Coronary artery (tissue), 2 donors: ENCODE data around the gene SLC43A1.

Source experiments
- DNase-seq: peaks from one replicate; pipeline ENCODE4 v3.0.0-alpha.2; 2017; ENCODE audit warnings: low spot score
- H3K27ac ChIP-seq, 2 donors: fragments of 200-600 bp; sonication (generic); one replicate each; pipeline ENCODE4 v1.5.1; 2016 to 2019
- H3K4me3 ChIP-seq: fragments of 200-600 bp; sonication (generic); 2 replicates; pipeline ENCODE4 v1.5.1; 2016; ENCODE audit warnings: mild to moderate bottlenecking, moderate library complexity
- TF ChIP-seq, protein P1 (sequence below): fragments of 200-600 bp; sonication (generic); IDR thresholded peaks from one replicate; pipeline ENCODE4 v1.5.1; 2019; ENCODE audit warnings: antibody characterized with exemption

The SLC43A1 gene

DNA sequence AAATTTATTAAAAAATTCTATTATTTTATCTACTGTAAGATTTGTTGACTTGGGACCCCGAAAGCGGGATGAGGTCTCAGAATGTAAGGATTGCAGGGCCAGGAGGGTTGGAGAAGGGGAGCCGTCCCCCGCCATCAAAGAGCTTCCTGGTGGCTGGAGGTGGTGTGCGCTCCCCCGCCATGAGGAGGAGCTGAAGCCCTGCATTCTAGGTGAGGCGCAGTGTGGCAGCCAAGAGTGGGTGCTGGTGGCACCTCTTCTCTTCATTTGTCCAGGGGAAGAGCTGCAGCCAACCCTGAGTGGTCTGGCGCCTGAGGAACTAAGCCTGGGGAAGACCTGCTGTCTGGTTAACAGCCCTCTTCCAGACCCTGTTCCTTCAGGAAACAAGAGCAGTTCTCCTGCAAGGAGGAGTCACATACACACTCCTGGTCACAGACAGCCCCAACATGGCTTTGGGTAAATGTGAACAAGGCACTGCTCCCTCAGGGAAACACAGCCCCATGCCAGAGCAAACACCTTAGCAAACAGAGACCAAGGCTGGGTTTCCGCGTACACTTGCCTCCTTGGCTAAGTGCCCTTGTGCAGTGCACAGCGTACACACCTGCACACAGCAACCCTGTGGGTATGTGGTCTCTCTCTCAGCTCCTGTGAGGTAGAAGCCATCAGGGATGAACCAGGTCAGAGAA lies 37.9 kb downstream of the SLC43A1 start:
- DNase-seq, result no peak
- TF ChIP-seq, protein P1, sequence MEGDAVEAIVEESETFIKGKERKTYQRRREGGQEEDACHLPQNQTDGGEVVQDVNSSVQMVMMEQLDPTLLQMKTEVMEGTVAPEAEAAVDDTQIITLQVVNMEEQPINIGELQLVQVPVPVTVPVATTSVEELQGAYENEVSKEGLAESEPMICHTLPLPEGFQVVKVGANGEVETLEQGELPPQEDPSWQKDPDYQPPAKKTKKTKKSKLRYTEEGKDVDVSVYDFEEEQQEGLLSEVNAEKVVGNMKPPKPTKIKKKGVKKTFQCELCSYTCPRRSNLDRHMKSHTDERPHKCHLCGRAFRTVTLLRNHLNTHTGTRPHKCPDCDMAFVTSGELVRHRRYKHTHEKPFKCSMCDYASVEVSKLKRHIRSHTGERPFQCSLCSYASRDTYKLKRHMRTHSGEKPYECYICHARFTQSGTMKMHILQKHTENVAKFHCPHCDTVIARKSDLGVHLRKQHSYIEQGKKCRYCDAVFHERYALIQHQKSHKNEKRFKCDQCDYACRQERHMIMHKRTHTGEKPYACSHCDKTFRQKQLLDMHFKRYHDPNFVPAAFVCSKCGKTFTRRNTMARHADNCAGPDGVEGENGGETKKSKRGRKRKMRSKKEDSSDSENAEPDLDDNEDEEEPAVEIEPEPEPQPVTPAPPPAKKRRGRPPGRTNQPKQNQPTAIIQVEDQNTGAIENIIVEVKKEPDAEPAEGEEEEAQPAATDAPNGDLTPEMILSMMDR, result no peak

DNA sequence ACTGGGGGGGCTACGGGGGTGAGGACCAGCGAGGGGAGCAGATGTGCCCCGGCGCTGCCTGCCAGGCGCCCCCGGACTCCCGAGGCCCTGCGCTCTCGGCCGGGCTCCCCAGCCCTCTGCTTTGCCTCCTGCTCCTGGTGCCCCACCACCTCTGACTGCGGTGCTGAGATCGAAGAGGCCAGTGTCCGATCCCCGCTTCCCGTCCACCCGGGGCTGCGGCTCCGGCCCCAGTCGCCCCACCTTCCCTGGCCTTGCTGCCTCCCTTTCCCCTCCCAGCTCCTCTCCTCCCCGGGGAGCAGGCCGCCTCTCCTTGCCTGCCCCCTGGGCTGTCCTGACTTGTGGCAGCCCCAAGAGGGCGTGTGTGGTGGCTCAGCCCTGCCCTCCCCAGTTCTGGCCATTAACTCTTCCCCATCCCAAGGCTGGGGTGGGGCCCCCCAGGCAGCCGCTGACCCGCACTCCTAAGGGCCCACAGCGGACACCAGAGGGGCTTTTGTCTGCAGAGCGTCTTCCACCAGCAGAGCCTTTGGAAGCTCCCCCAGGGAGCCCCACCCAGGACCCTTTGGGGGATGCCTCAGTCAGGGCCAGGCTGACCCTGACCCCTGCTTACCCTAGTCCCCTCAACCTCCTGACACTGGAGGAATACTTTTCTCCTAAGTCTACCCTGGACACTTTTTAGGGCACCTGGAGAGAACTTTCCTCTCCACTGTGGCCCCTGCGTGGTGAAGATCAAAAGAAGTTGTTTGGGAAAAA lies 38.6 kb downstream of the SLC43A1 start:
- Histone ChIP-seq H3K4me3 (peak overlapping the region; percentile 79), H3K27ac (no peak overlapping the region)
- DNase-seq, result no peak
- TF ChIP-seq, protein P1, result peak; percentile 39

More for the DNA sequence above, 37.9 kb downstream of the SLC43A1 start:
- Histone ChIP-seq H3K4me3 (no peak overlapping the region), H3K27ac (no peak overlapping the region)

DNA sequence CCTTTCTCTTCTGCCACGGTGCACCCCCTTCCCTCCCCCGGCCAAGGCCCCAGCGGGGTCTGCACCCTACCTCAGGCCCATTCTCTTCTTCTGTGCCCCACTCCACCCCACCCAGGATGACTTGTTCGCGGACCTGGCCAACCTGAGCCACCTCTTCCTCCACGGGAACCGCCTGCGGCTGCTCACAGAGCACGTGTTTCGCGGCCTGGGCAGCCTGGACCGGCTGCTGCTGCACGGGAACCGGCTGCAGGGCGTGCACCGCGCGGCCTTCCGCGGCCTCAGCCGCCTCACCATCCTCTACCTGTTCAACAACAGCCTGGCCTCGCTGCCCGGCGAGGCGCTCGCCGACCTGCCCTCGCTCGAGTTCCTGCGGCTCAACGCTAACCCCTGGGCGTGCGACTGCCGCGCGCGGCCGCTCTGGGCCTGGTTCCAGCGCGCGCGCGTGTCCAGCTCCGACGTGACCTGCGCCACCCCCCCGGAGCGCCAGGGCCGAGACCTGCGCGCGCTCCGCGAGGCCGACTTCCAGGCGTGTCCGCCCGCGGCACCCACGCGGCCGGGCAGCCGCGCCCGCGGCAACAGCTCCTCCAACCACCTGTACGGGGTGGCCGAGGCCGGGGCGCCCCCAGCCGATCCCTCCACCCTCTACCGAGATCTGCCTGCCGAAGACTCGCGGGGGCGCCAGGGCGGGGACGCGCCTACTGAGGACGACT lies 39.3 kb downstream of the SLC43A1 start:
- TF ChIP-seq, protein P1, result no peak
- H3K4me3 ChIP-seq, result peak overlapping the region; percentile 79
- H3K27ac ChIP-seq, result no peak overlapping the region
- no peak for DNase-seq

DNA sequence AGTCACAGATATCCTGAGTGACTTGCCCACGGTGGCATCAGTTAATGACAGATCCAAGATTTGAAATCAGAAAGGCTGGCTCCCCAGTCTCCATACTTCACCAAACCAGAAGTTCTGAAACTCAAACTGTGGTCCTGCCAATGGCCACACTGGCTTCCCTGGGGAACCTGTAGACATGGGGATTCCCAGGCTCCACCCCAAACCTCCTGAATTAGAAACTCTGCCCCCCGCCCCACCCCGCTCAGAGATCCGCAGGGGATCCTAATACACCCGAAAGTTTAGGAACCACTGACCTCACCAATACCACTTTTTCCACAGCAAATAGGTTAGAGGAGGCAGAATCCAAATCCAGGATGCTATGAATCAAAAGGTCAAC lies 39.8 kb downstream of the SLC43A1 start:
- DNase-seq, result no peak
- Histone ChIP-seq H3K27ac (no peak overlapping the region), H3K4me3 (peak overlapping the region; percentile 79)
- TF ChIP-seq, protein P1, result no peak

DNA sequence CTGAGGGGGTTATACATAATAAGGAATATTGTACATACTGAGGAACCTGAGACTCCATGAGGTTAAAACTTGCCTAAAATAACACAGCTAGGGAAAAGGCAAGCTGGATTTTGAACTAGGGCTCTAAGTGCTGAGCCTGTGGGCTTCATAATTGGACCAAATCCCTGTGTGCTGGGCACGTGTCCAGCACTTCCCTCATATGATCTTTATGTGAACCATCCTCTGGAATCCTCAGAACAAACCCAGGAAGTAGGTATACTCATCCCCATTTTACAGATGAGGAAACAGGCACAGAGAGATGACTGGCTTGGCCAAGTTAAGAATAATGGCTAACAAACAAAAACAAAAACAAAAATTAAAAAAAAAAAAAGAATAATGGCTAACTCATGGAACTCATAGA lies 40.3 kb downstream of the SLC43A1 start:
- TF ChIP-seq, protein P1, result no peak
- DNase-seq, result no peak
- H3K4me3 ChIP-seq, result no peak overlapping the region
- no peak overlapping the region for H3K27ac ChIP-seq

DNA sequence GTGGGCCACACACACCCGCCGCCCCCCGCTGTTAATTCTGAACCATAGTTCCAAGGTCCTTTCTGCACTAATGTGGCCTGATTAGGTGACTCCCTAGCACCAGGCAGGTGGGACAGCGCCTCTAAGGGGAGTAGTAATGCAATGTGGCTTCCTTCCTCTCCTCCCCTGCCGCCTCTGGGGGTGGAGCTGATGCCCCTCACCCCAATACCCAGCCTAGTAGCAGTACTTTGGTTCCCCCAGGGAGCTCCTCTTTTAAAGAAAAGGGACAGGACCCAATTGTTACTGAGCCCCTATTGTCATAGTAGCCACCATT lies 40.7 kb downstream of the SLC43A1 start:
- no peak overlapping the region for H3K27ac ChIP-seq
- TF ChIP-seq, protein P1, result no peak
- H3K4me3 ChIP-seq, result no peak overlapping the region
- no peak for DNase-seq
